Kidney (tissue), 14 donors: ENCODE results near the gene ARAF. TPM values are rescaled to one million over a fixed set of nuclear protein-coding genes. Genes with fewer than 3 reads are reported as not detected.
"Not testable (repeated sequence)": the region's sequence is repeated elsewhere in the genome, so short reads cannot be mapped to it uniquely, and the experiment has no call there.

Experiments used
- DNase-seq, 5 donors: peaks; one replicate each; pipeline ENCODE4 v3.0.0-alpha.2; 2013 to 2020
- FAIRE-seq: peaks from 2 replicates; lab custom pipeline; 2012; peaks lifted over from hg19 to GRCh38; lab: Jason Lieb, UNC
- H3K27ac ChIP-seq, 2 donors: one replicate each; pipeline ENCODE4 v1.7.0; 2013; ENCODE audit warnings: low read depth in 2 of 2, low read length in 2 of 2, inconsistent platforms in 1 of 2
- H3K27me3 ChIP-seq: one replicate; pipeline ENCODE4 v1.7.1; 2013; ENCODE audit warnings: low read length, inconsistent platforms; ENCODE audit not compliant: control insufficient read depth, insufficient read depth
- H3K36me3 ChIP-seq, 3 donors: one replicate each; pipeline versions ENCODE4 v1.7.0 to v1.7.1; 2013; ENCODE audit warnings: low read length in 3 of 3, control low read depth in 1 of 3, inconsistent platforms in 1 of 3; ENCODE audit not compliant: insufficient read depth in 3 of 3, control insufficient read depth in 2 of 3
- H3K4me1 ChIP-seq, 3 donors: one replicate each; pipeline versions ENCODE4 v1.7.0 to v1.7.1; 2013; ENCODE audit warnings: low read length in 3 of 3, inconsistent platforms in 1 of 3, low read depth in 1 of 3; ENCODE audit not compliant: control insufficient read depth in 2 of 3, insufficient read depth in 2 of 3
- H3K4me3 ChIP-seq, 3 donors: one replicate each; pipeline versions ENCODE4 v1.7.0 to v1.8.1; 2013; ENCODE audit warnings: low read length in 3 of 3, control low read depth in 1 of 3, inconsistent platforms in 1 of 3
- H3K9ac ChIP-seq, 3 donors: one replicate each; pipeline versions ENCODE4 v1.7.0 to v1.7.1; 2013; ENCODE audit warnings: low read length in 3 of 3, control low read depth in 1 of 3, inconsistent platforms in 1 of 3
- H3K9me3 ChIP-seq, 3 donors: one replicate each; pipeline versions ENCODE4 v1.7.0 to v1.7.1; 2013; ENCODE audit warnings: low read length in 3 of 3, control low read depth in 1 of 3, inconsistent platforms in 1 of 3; ENCODE audit not compliant: control insufficient read depth in 2 of 3, insufficient read depth in 1 of 3
- CTCF ChIP-seq: IDR thresholded peaks from 3 replicates; pipeline ENCODE4 v1.5.1; 2012; ENCODE audit warnings: mild to moderate bottlenecking, moderate library complexity, borderline replicate concordance; ENCODE audit not compliant: insufficient read depth; ENCODE audit errors: extremely low read depth
- intact Hi-C: fragments of 100-400 bp; cut with DNase I; formaldehyde crosslinking; loops from one replicate; pipeline ENCODE4 v1.11.1; 2022
- polyA plus RNA-seq: library from polyadenylated mRNA; stranded (reverse); fragments of 350-450 nt; fragmentation: Illumina TruSeq; extraction: RNeasy Lipid Tissue Mini Kit (QIAGEN cat#74804); gene quantifications from one replicate; pipeline ENCODE4 v1.2.3, GENCODE V29; 2014; ENCODE audit warnings: low read depth, low replicate concordance; ENCODE audit not compliant: insufficient read depth
- total RNA-seq: library from RNA; stranded (reverse); fragmentation: NEBNext Ultra II Directional; extraction: Animal tissue kit (Norgen Biotek cat#: 25700); gene quantifications from one replicate; pipeline ENCODE4 v1.2.1, GENCODE V29; 2021
- donor health status: control.
- donor health status: control.
- donor health status: control.
- donor health status: control.
- donor health status: control.
- donor health status: DM: yes; HTN: yes; CAD: no.
- donor health status: Normal renal cell carcinoma (clear cell type).

The ARAF gene
- total and polyA plus RNA-seq, 2 donors from 2014 or later: 79.4 to 105 TPM

- Histone ChIP-seq H3K9me3 (no peaks in the 10 kb centered on the region), H3K9ac (no peak overlapping the region), H3K4me1 (no peaks in the 10 kb centered on the region), H3K27ac (no peak overlapping the region), H3K36me3 (no peaks in the 10 kb centered on the region), H3K4me3 (no peak overlapping the region), H3K27me3 (no peaks in the 10 kb centered on the region)
- intact Hi-C loops: no loop called here
- FAIRE-seq (no peak), DNase-seq (no peak)
- TF ChIP-seq CTCF: no peak
These were observed 36.2 kb downstream of the ARAF start for GRCh38 chrX:47597222-47597621.

DNA sequence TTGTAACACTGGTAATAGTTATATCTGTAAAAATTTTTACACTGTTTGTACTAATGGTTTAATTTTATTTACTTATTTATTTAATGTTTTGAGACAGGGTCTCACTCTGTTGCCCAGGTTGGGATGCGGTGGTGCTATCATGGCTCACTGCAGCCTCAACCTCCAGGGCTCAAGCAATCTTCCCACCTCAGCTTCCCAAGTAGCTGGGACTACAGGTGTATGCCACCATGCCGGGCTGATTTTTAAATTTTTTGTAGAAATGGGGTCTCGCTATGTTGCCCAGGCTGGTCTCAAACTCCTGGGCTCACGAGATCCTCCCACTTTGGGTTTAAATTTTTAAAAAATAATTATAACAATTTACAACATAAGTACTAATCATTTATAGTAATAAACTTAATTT is 42.1 kb downstream of the ARAF start:
- H3K27ac ChIP-seq, H3K36me3 ChIP-seq, FAIRE-seq, H3K9ac ChIP-seq, H3K4me1 ChIP-seq, H3K4me3 ChIP-seq, intact Hi-C loops, DNase-seq, H3K27me3 ChIP-seq, H3K9me3 ChIP-seq: not testable (repeated sequence)

- intact Hi-C loops: no loop called here
- DNase-seq: no peak
These were observed 44.0 kb downstream of the ARAF start for GRCh38 chrX:47605024-47605423.

DNA sequence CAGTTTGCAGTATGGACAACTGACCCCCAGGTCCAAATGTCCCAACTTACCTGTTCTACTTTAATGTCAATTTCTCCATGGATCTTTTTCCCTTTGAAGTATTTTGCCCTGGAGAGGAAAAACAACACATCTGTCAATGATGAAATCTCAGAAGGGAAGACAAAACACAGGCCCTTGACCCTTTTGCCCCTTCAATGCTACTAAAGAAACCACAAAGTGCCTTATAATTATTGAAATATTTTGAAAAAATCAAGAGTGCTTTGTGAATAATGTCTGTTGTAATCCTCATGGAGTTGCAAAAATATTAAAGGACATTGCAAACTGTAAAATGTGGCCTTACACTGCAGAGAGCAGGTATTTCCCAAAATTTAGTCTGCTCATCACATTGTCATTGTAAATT is 46.1 kb downstream of the ARAF start:
- no peak overlapping the region for H3K9ac ChIP-seq
- DNase-seq (no peak), FAIRE-seq (no peak)
- intact Hi-C loops: no loop called here
- no peak for TF ChIP-seq CTCF
- no peaks in the 10 kb centered on the region for H3K4me1 ChIP-seq
- no peaks in the 10 kb centered on the region for H3K36me3 ChIP-seq
- H3K4me3 ChIP-seq: no peak overlapping the region
- H3K27ac ChIP-seq: no peak overlapping the region
- H3K27me3 ChIP-seq: no peaks in the 10 kb centered on the region
- no peaks in the 10 kb centered on the region for H3K9me3 ChIP-seq

More at GRCh38 chrX:47605024-47605423, 44.0 kb downstream of the ARAF start:
- H3K4me1 ChIP-seq: no peaks in the 10 kb centered on the region
- no peak overlapping the region for H3K4me3 ChIP-seq
- no peak overlapping the region for H3K27ac ChIP-seq
- TF ChIP-seq CTCF: no peak
- H3K9ac ChIP-seq: no peak overlapping the region
- H3K27me3 ChIP-seq: no peaks in the 10 kb centered on the region
- no peaks in the 10 kb centered on the region for H3K36me3 ChIP-seq
- H3K9me3 ChIP-seq: no peaks in the 10 kb centered on the region
- FAIRE-seq: no peak
